Esophagus muscularis mucosa (tissue), 4 donors: ENCODE results near the gene DHRS9.

Source experiments
- CTCF ChIP-seq, 3 experiments: fragments of 200-600 bp in 2 of 3; fragments of 450-650 bp in 1 of 3; sonication (generic) in 2 of 3; IDR thresholded peaks; one replicate each; pipeline ENCODE4 v1.5.1; 2017 to 2019; ENCODE audit warnings: antibody characterized with exemption in 3 of 3, mild to moderate bottlenecking in 2 of 3, moderate library complexity in 1 of 3
- EP300 ChIP-seq: sonication (generic); formaldehyde crosslinking; IDR thresholded peaks from one replicate; pipeline ENCODE4 v1.6.1; 2017; ENCODE audit warnings: antibody characterized with exemption
- POLR2AphosphoS5 ChIP-seq, 2 donors: sonication (generic); formaldehyde crosslinking; IDR thresholded peaks; one replicate each; pipeline ENCODE4 v1.6.1; 2017; ENCODE audit warnings: antibody characterized with exemption in 2 of 2

- TF ChIP-seq CTCF (IDR thresholded peaks at IDR 0.05): no peak
- TF ChIP-seq POLR2AphosphoS5 (IDR thresholded peaks at IDR 0.05): no peak
- TF ChIP-seq EP300: no peak
Measured at GRCh38 chr2:169026056-169026455, 43.3 kb upstream of the DHRS9 start.
